ENCODE data around the gene BEGAIN.

The BEGAIN gene

DNA sequence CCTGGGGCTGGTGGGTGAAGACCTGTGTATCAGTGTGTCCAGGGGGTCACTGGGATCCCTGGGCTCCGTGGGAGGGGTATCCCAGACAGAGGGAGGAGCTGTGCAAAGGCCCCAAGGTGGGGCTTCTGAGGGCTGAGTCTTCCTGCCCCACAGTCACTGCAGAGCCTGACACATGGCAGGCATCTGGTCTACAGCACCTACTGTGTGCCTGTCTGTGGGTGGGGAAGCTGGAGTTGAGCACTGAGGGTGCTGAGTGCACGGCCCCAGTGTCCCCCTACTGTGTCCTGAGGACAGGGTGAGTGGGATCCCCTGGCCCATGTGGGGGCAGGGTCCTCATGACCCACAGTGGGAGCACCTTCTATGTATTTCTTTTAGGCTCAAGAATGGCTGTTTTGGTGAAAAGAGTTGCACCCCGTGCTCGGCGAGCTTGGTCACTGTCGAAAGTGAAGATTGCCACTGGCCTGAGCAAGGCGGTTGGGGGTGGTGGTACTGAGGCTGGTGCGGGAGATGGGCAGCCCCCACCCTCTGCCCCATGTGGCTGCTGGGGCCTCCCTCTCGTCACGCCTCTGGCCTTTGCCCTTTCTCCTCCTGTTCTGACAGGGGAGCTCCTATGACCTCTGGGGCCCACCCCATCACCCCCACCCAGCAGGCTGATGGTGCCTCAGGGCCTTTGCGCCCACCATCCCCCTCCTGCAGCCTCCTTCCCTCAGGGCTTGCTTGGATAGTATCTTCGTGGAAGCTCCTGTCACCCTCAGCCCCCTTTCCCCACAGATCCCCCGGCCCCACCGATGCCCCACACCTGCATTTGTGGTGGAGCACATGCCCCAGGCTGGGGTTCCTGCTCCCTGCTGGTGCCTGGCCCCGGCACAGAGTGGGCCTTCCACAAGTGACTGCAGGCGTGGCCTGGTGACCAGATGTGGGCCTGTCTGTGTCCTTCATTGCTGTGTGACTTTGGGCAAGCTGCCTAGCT lies 55.8 kb downstream of the BEGAIN start:
- Histone ChIP-seq H3K9ac (ENCODE audit: low read length) (no peak overlapping the region), H3K27me3 (ENCODE audit: control insufficient read depth, insufficient read depth, low read length) (no peaks in the 10 kb centered on the region), H3K36me3 (ENCODE audit: control insufficient read depth, insufficient read depth, low read length) (peaks cover 7% of the 10 kb centered on the region), H3K27ac (ENCODE audit: low read depth, low read length) (no peak overlapping the region), H3K9me3 (ENCODE audit: control insufficient read depth, insufficient read depth, low read depth, low read length) (no peaks in the 10 kb centered on the region), H3K4me1 (ENCODE audit: control insufficient read depth, insufficient read depth, low read length) (no peaks in the 10 kb centered on the region; the same call in 1 of the 2 replicates), H3K4me3 (ENCODE audit: low read depth, low read length) (no peak overlapping the region)

DNA sequence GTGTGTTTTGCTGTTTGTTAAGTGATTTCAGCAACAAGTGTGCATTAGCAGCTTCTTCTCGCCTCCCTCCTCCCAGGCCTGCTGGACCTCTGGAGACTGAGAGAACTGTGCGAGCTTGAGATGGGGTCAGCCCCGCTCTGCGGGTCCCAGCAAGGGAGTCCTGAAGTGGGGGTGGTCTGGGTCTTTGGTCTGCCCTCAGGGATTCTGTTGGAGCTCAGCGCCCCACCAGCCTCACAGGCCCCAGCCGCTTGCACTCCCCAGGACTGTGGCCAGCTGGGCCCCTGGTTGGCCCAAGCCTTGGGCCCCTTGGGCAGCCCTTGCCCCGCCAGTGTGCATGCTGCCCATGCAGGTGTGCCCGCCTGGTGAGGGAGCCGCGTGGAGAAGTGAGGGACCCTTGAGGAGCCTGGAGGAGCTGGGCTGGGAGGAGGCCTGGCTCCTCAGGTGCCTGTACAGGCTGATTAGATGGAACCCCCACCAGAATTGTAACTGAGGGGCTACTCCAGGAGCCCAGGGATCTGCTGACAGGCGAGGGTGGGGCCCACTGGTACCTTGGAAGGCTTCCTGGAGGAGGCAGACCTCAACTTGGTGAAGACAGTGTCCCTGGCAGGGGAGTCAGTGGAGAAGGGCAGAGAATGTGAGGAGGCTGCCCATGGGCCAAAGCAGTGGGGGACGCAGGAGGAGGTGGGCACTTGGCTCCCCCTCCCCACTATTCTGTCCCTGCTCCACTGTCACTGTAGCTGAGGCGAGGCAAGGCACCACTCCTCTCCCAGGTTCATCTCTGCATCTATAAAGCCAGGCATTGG lies 56.7 kb downstream of the BEGAIN start:
- Histone ChIP-seq H3K9me3 (ENCODE audit: control insufficient read depth, insufficient read depth, low read depth, low read length) (no peaks in the 10 kb centered on the region), H3K9ac (ENCODE audit: low read length) (no peak overlapping the region), H3K27ac (ENCODE audit: low read depth, low read length) (no peak overlapping the region), H3K36me3 (ENCODE audit: control insufficient read depth, insufficient read depth, low read length) (peaks cover 7% of the 10 kb centered on the region), H3K27me3 (ENCODE audit: control insufficient read depth, insufficient read depth, low read length) (no peaks in the 10 kb centered on the region), H3K4me1 (ENCODE audit: control insufficient read depth, insufficient read depth, low read length) (no peaks in the 10 kb centered on the region; the same call in 1 of the 2 replicates), H3K4me3 (ENCODE audit: low read depth, low read length) (no peak overlapping the region)

DNA sequence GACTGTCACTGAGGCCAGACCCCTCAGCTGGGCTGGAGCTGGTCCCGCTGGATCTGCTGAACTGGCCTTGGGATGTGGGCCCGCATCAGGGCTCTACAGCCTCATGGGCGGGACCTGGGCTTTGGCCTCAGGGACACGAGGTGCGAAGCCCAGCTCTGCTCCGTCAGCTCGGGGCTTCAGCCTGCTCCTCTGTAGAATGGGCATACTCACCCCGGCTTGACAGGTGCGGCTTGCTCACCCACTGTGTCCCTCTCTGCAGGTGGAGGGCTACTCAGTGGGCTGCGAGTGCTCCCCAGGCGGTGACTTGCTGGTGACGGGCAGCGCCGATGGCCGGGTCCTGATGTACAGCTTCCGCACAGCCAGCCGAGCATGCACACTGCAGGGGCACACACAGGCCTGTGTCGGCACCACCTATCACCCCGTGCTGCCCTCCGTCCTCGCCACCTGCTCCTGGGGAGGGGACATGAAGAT lies 57.6 kb downstream of the BEGAIN start:
- no peak overlapping the region for H3K27ac ChIP-seq (ENCODE audit: low read depth, low read length)
- H3K9ac ChIP-seq (ENCODE audit: low read length): no peak overlapping the region
- H3K4me1 ChIP-seq (ENCODE audit: control insufficient read depth, insufficient read depth, low read length): no peaks in the 10 kb centered on the region; the same call in 1 of the 2 replicates
- no peaks in the 10 kb centered on the region for H3K27me3 ChIP-seq (ENCODE audit: control insufficient read depth, insufficient read depth, low read length)
- H3K9me3 ChIP-seq (ENCODE audit: control insufficient read depth, insufficient read depth, low read depth, low read length): no peaks in the 10 kb centered on the region
- H3K36me3 ChIP-seq (ENCODE audit: control insufficient read depth, insufficient read depth, low read length): peaks cover 7% of the 10 kb centered on the region
- H3K4me3 ChIP-seq (ENCODE audit: low read depth, low read length): no peak overlapping the region

DNA sequence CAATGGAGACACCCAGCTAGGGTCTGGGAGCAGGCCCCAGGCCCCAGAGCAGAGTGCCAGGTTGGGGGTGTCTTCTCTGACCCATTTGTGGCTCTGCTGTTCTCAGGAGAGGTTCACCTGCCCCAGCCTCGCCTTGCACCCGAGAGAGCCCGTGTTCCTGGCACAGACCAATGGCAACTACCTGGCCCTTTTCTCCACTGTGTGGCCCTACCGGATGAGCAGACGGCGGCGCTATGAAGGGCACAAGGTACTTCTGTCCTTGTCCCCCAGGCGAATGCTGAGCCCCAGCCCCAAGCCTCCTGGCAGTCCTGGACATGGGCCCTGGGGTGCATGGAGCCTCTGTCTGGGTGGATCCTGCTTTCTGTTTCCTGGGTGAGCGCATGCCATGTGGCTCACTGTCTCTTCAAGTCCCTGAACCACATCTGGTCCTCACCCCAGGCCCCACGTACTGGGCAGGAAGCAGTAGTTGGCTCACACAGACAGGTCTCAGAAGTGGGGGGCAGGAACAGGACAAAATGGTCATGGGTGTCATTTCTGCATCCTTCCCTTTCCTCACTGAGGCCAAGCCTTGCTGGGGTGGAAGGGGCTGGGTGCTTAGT lies 58.2 kb downstream of the BEGAIN start:
- Histone ChIP-seq H3K9ac (ENCODE audit: low read length) (no peak overlapping the region), H3K36me3 (ENCODE audit: control insufficient read depth, insufficient read depth, low read length) (peaks cover 7% of the 10 kb centered on the region), H3K27me3 (ENCODE audit: control insufficient read depth, insufficient read depth, low read length) (no peaks in the 10 kb centered on the region), H3K4me3 (ENCODE audit: low read depth, low read length) (no peak overlapping the region), H3K27ac (ENCODE audit: low read depth, low read length) (no peak overlapping the region), H3K4me1 (ENCODE audit: control insufficient read depth, insufficient read depth, low read length) (no peaks in the 10 kb centered on the region), H3K9me3 (ENCODE audit: control insufficient read depth, insufficient read depth, low read depth, low read length) (no peaks in the 10 kb centered on the region)

DNA sequence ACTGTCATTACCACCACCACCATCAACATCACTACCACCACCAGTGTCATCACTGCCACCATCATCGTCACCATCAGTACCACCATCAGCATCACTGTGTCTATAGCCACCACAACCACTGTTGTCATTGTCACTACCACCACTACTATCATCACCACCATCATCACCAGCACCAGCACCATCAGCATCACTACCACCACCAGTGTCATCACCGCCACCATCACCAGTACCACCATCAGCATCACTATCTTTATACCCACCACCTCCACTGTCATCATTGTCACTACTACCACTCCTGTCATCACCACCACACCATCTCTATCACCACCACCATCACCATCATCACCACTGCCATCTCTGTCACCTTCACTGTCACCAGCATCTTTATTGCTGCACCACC lies 60.6 kb downstream of the BEGAIN start:
- Histone ChIP-seq H3K27ac (ENCODE audit: low read depth, low read length) (no peak overlapping the region), H3K36me3 (ENCODE audit: control insufficient read depth, insufficient read depth, low read length) (peaks cover 7% of the 10 kb centered on the region), H3K4me1 (ENCODE audit: control insufficient read depth, insufficient read depth, low read length) (peaks cover 3% of the 10 kb centered on the region; the same call in 1 of the 2 replicates), H3K4me3 (ENCODE audit: low read depth, low read length) (no peak overlapping the region), H3K9me3 (ENCODE audit: control insufficient read depth, insufficient read depth, low read depth, low read length) (no peaks in the 10 kb centered on the region), H3K27me3 (ENCODE audit: control insufficient read depth, insufficient read depth, low read length) (no peaks in the 10 kb centered on the region), H3K9ac (ENCODE audit: low read length) (no peak overlapping the region)

DNA sequence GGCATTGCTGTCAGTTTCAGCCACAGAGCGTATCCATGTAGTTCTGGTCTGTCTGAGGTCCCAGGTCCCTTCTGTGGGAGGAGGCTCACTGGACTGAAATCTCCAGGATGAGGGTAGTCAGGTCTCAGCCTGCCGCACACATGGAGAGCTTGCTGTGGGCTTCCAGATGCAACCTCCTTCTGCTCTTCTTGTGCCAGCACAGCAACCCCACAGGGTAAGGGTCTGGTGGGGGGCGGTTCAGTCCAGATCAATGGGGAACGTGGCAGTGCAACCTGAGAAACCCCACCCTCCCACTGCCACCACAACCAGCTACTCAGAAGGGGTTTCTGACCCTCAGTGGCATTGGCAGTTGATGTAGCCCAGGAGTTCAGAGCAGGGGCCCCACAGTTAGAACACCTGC lies 61.2 kb downstream of the BEGAIN start:
- Histone ChIP-seq H3K27ac (ENCODE audit: low read depth, low read length) (no peak overlapping the region), H3K9ac (ENCODE audit: low read length) (no peak overlapping the region), H3K9me3 (ENCODE audit: control insufficient read depth, insufficient read depth, low read depth, low read length) (no peaks in the 10 kb centered on the region), H3K27me3 (ENCODE audit: control insufficient read depth, insufficient read depth, low read length) (no peaks in the 10 kb centered on the region), H3K4me3 (ENCODE audit: low read depth, low read length) (no peak overlapping the region), H3K4me1 (ENCODE audit: control insufficient read depth, insufficient read depth, low read length) (peaks cover 3% of the 10 kb centered on the region; the same call in 1 of the 2 replicates), H3K36me3 (ENCODE audit: control insufficient read depth, insufficient read depth, low read length) (peaks cover 7% of the 10 kb centered on the region)

DNA sequence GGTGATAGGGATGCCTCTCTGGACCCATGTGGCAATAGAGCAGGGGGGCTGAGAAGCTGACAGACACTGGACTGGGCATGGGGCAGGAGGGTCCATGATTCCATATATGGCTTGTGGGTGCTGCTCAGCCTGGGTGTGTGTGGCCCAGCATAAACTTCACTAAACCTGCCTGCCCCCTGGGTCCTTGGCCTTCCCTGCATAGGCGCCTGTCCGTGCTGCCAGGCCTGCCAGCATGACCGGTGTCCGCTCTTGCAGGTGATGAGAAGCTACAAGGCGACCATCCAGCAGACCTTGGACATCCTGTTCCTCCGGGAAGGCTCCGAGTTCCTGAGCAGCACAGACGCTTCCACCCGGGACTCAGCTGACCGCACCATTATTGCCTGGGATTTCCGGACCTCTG lies 61.6 kb downstream of the BEGAIN start:
- Histone ChIP-seq H3K9me3 (ENCODE audit: control insufficient read depth, insufficient read depth, low read depth, low read length) (no peaks in the 10 kb centered on the region), H3K27ac (ENCODE audit: low read depth, low read length) (no peak overlapping the region), H3K9ac (ENCODE audit: low read length) (no peak overlapping the region), H3K27me3 (ENCODE audit: control insufficient read depth, insufficient read depth, low read length) (no peaks in the 10 kb centered on the region), H3K36me3 (ENCODE audit: control insufficient read depth, insufficient read depth, low read length) (peaks cover 7% of the 10 kb centered on the region), H3K4me3 (ENCODE audit: low read depth, low read length) (no peak overlapping the region), H3K4me1 (ENCODE audit: control insufficient read depth, insufficient read depth, low read length) (peaks cover 3% of the 10 kb centered on the region; the same call in 1 of the 2 replicates)

DNA sequence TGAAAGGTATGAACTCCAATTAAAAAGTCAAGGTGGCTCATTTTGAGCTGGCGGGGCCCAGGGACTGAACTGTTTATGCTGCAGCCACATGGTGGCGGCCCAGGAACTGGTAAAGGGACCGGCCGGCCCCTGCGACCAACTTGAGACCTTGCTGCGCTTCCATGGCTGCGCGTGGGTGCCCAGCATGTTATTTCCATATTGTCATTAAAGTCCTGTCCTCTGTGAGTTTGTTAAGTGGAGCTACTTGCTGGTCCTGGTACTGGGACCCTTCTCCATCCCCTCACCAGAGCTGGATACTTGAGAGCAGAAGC lies 62.3 kb downstream of the BEGAIN start:
- Histone ChIP-seq H3K27ac (ENCODE audit: low read depth, low read length) (no peak overlapping the region), H3K9me3 (ENCODE audit: control insufficient read depth, insufficient read depth, low read depth, low read length) (no peaks in the 10 kb centered on the region), H3K36me3 (ENCODE audit: control insufficient read depth, insufficient read depth, low read length) (peaks cover 7% of the 10 kb centered on the region), H3K4me1 (ENCODE audit: control insufficient read depth, insufficient read depth, low read length) (peaks cover 3% of the 10 kb centered on the region; the same call in 1 of the 2 replicates), H3K9ac (ENCODE audit: low read length) (no peak overlapping the region), H3K27me3 (ENCODE audit: control insufficient read depth, insufficient read depth, low read length) (no peaks in the 10 kb centered on the region), H3K4me3 (ENCODE audit: low read depth, low read length) (no peak overlapping the region)

DNA sequence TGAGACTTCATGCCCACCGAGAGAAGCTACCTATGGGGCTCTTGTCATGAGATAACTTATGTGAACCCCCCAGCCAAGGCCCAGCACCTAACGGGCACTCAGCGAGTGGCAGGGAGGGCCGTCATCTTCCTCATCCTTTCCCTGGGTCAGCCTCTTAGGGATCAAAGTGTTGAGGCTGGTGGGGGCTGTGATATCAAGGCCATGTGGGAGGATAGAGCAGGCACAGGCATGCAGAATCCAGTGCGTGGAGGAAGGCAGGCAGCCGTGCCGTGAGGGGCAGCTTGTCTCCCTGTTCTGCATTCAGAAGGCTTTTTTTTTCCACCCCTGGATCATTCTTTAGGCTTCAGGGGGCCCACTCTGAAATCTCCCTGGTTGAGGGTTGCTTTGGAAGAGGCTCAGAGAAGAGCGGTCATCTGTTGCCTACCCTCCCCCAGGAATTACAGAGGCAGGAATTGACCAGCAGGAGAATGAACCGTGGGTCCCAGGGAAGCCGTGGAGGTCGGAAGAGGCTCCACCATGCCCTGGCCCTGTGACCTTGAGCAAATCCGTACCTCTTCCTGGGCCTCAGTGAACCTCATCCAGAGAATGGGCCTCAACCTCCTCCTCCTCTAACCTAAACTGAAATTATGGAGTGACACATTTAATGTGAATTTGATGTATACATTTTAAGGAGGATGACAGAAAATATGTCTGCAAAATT lies 62.8 kb downstream of the BEGAIN start:
- Histone ChIP-seq H3K36me3 (ENCODE audit: control insufficient read depth, insufficient read depth, low read length) (peaks cover 7% of the 10 kb centered on the region), H3K27me3 (ENCODE audit: control insufficient read depth, insufficient read depth, low read length) (no peaks in the 10 kb centered on the region), H3K27ac (ENCODE audit: low read depth, low read length) (no peak overlapping the region), H3K4me1 (ENCODE audit: control insufficient read depth, insufficient read depth, low read length) (peaks cover 3% of the 10 kb centered on the region; the same call in 1 of the 2 replicates), H3K9ac (ENCODE audit: low read length) (no peak overlapping the region), H3K4me3 (ENCODE audit: low read depth, low read length) (no peak overlapping the region), H3K9me3 (ENCODE audit: control insufficient read depth, insufficient read depth, low read depth, low read length) (no peaks in the 10 kb centered on the region)

DNA sequence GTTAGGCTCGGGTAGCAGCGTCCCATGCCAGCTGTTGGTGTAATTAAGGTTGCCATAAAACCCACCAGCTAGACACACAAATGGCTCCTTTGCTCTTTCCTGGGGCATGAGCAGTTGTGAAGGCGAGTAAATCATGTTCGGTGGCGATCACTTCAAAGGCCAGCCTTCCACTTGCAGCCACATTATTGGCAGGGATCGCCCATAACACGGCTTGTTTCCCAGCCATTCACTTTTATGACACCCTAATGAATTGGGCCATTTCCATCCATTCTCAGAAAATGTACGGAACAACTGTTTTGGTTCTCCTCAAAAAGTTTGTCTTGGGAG lies 63.4 kb downstream of the BEGAIN start:
- Histone ChIP-seq H3K4me3 (ENCODE audit: low read depth, low read length) (no peak overlapping the region), H3K27me3 (ENCODE audit: control insufficient read depth, insufficient read depth, low read length) (no peaks in the 10 kb centered on the region), H3K9ac (ENCODE audit: low read length) (no peak overlapping the region), H3K9me3 (ENCODE audit: control insufficient read depth, insufficient read depth, low read depth, low read length) (no peaks in the 10 kb centered on the region), H3K4me1 (ENCODE audit: control insufficient read depth, insufficient read depth, low read length) (peaks cover 3% of the 10 kb centered on the region; the same call in 1 of the 2 replicates), H3K27ac (ENCODE audit: low read depth, low read length) (no peak overlapping the region), H3K36me3 (ENCODE audit: control insufficient read depth, insufficient read depth, low read length) (peaks cover 7% of the 10 kb centered on the region)

Measured in HUES6 (cell line).